GM23338 (cell line): ENCODE results near the gene IRF2. TPM values are rescaled to one million over a fixed set of nuclear protein-coding genes. Genes with fewer than 3 reads are reported as not detected.

ENCODE experiments used
- ATAC-seq: fragments of 200-7000 bp; cut with Tn5 transposase; 3 replicates; pipeline ENCODE4 v1.9.1; 2020
- DNase-seq: peaks from one replicate; pipeline ENCODE4 v3.0.0-alpha.2; 2015; ENCODE audit warnings: low spot score
- H2AFZ ChIP-seq: fragments of 200-600 bp; sonication (generic); 2 replicates; pipeline ENCODE4 v1.8.0; 2016; ENCODE audit warnings: antibody characterized with exemption, mild to moderate bottlenecking, moderate library complexity
- H3F3A ChIP-seq: fragments of 200-600 bp; sonication (generic); replicated peaks from 2 replicates; pipeline ENCODE4 v1.8.0; 2017; ENCODE audit warnings: antibody characterized with exemption, mixed run types, low read depth
- H3K27ac ChIP-seq: fragments of 200-600 bp; sonication (generic); 2 replicates; pipeline ENCODE4 v1.6.1; 2016; ENCODE audit warnings: low read depth
- H3K27me3 ChIP-seq: fragments of 200-600 bp; sonication (generic); 2 replicates; pipeline ENCODE4 v1.8.0; 2016; ENCODE audit warnings: mild to moderate bottlenecking, mixed run types, moderate library complexity; ENCODE audit not compliant: insufficient read depth
- H3K36me3 ChIP-seq: fragments of 200-600 bp; sonication (generic); 2 replicates; pipeline ENCODE4 v1.8.0; 2016; ENCODE audit warnings: mild to moderate bottlenecking; ENCODE audit not compliant: insufficient read depth
- H3K4me1 ChIP-seq: fragments of 200-600 bp; sonication (generic); 2 replicates; pipeline ENCODE4 v1.8.0; 2016; ENCODE audit warnings: mild to moderate bottlenecking, moderate library complexity; ENCODE audit not compliant: insufficient read depth
- H3K4me2 ChIP-seq: fragments of 200-600 bp; sonication (generic); 2 replicates; pipeline ENCODE4 v1.7.1; 2017; ENCODE audit warnings: mixed run types
- H3K4me3 ChIP-seq: fragments of 200-600 bp; sonication (generic); 2 replicates; pipeline ENCODE4 v1.6.1; 2016; ENCODE audit warnings: mixed run types
- H3K79me2 ChIP-seq: fragments of 200-600 bp; sonication (generic); replicated peaks from 2 replicates; pipeline ENCODE4 v1.8.0; 2017; ENCODE audit warnings: mild to moderate bottlenecking; ENCODE audit not compliant: insufficient read depth
- H3K9me2 ChIP-seq: fragments of 200-600 bp; sonication (generic); 2 replicates; pipeline ENCODE4 v1.8.0; 2017; ENCODE audit not compliant: insufficient read depth
- H4K20me1 ChIP-seq: fragments of 200-600 bp; sonication (generic); replicated peaks from 2 replicates; pipeline ENCODE4 v1.8.0; 2017; ENCODE audit warnings: mild to moderate bottlenecking; ENCODE audit not compliant: insufficient read depth
- H3K27ac Mint-ChIP-seq: 2 replicates; pipeline ENCODE4 v1.8.0; 2020; ENCODE audit warnings: inconsistent platforms, mild to moderate bottlenecking, moderate library complexity, mixed read lengths
- H3K27me3 Mint-ChIP-seq: 3 replicates; pipeline ENCODE4 v1.8.0; 2022; ENCODE audit warnings: low read depth, mild to moderate bottlenecking, moderate library complexity, mixed read lengths, inconsistent platforms; ENCODE audit not compliant: insufficient read depth, poor library complexity
- H3K36me3 Mint-ChIP-seq: 3 replicates; pipeline ENCODE4 v1.8.0; 2021; ENCODE audit warnings: low read depth, mild to moderate bottlenecking, inconsistent platforms, moderate library complexity, mixed read lengths
- H3K4me1 Mint-ChIP-seq: 3 replicates; pipeline ENCODE4 v1.8.0; 2020; ENCODE audit warnings: mild to moderate bottlenecking, inconsistent platforms, mixed read lengths
- H3K4me3 Mint-ChIP-seq: 3 replicates; pipeline ENCODE4 v1.8.0; 2021; ENCODE audit warnings: moderate library complexity, mild to moderate bottlenecking, inconsistent platforms, mixed read lengths
- H3K9me3 Mint-ChIP-seq: 3 replicates; pipeline ENCODE4 v1.8.0; 2020; ENCODE audit warnings: moderate library complexity, mild to moderate bottlenecking, inconsistent platforms, mixed read lengths
- JUNB ChIP-seq: IDR thresholded peaks from one replicate; pipeline ENCODE4 v1.6.1; 2016; ENCODE audit warnings: antibody characterized with exemption; ENCODE audit not compliant: unreplicated experiment
- NANOG ChIP-seq: IDR thresholded peaks from 2 replicates; pipeline ENCODE4 v1.6.1; 2016; ENCODE audit warnings: antibody characterized with exemption, borderline replicate concordance
- ZNF114 ChIP-seq: fragments of 250-450 bp; sonication (Bioruptor Pico); IDR thresholded peaks from 2 replicates; pipeline ENCODE4 v1.5.0; 2020; ENCODE audit warnings: mild to moderate bottlenecking, moderate library complexity
- polyA plus RNA-seq: library from polyadenylated mRNA; unstranded; fragments of >200 nt; fragmentation: Nextera tagmentation; extraction: Ambion mirVana; gene quantifications from 2 replicates; pipeline ENCODE4 v1.2.1, GENCODE V29; 2016
- total RNA-seq: library from RNA; depleted of rRNA; stranded (reverse); fragments of >200 nt; shearing (Covaris generic); gene quantifications from 2 replicates; pipeline ENCODE4 v1.2.3, GENCODE V29; 2014
- TF ChIP-seq, protein P1 (sequence below): fragments of 250-450 bp; sonication (Bioruptor Pico); IDR thresholded peaks from 2 replicates; pipeline ENCODE4 v1.5.0; 2020; ENCODE audit warnings: mild to moderate bottlenecking, moderate library complexity

IRF2 gene
- total and polyA plus RNA-seq, 2 experiments from 2014 or later: 14.7 to 15.0 TPM

- Mint-ChIP-seq H3K27ac (peak overlapping the region; percentile 93), H3K9me3 (no peaks in the 10 kb centered on the region), H3K27me3 (peaks cover 9% of the 10 kb centered on the region), H3K4me1 (peaks cover 47% of the 10 kb centered on the region), H3K4me3 (no peak overlapping the region), H3K36me3 (peaks cover 39% of the 10 kb centered on the region)
- Histone ChIP-seq H3K9me2 (no peaks in the 10 kb centered on the region), H3K4me1 (peaks cover 24% of the 10 kb centered on the region), H3F3A (no peaks in the 10 kb centered on the region), H3K27me3 (no peaks in the 10 kb centered on the region), H2AFZ (no peak overlapping the region), H4K20me1 (no peaks in the 10 kb centered on the region), H3K36me3 (peaks cover 17% of the 10 kb centered on the region), H3K4me3 (no peak overlapping the region), H3K4me2 (no peak overlapping the region), H3K79me2 (no peaks in the 10 kb centered on the region), H3K27ac (peak overlapping the region; percentile 77)
- no peak for ATAC-seq
- DNase-seq: peak; percentile 20
- TF ChIP-seq, protein P1, sequence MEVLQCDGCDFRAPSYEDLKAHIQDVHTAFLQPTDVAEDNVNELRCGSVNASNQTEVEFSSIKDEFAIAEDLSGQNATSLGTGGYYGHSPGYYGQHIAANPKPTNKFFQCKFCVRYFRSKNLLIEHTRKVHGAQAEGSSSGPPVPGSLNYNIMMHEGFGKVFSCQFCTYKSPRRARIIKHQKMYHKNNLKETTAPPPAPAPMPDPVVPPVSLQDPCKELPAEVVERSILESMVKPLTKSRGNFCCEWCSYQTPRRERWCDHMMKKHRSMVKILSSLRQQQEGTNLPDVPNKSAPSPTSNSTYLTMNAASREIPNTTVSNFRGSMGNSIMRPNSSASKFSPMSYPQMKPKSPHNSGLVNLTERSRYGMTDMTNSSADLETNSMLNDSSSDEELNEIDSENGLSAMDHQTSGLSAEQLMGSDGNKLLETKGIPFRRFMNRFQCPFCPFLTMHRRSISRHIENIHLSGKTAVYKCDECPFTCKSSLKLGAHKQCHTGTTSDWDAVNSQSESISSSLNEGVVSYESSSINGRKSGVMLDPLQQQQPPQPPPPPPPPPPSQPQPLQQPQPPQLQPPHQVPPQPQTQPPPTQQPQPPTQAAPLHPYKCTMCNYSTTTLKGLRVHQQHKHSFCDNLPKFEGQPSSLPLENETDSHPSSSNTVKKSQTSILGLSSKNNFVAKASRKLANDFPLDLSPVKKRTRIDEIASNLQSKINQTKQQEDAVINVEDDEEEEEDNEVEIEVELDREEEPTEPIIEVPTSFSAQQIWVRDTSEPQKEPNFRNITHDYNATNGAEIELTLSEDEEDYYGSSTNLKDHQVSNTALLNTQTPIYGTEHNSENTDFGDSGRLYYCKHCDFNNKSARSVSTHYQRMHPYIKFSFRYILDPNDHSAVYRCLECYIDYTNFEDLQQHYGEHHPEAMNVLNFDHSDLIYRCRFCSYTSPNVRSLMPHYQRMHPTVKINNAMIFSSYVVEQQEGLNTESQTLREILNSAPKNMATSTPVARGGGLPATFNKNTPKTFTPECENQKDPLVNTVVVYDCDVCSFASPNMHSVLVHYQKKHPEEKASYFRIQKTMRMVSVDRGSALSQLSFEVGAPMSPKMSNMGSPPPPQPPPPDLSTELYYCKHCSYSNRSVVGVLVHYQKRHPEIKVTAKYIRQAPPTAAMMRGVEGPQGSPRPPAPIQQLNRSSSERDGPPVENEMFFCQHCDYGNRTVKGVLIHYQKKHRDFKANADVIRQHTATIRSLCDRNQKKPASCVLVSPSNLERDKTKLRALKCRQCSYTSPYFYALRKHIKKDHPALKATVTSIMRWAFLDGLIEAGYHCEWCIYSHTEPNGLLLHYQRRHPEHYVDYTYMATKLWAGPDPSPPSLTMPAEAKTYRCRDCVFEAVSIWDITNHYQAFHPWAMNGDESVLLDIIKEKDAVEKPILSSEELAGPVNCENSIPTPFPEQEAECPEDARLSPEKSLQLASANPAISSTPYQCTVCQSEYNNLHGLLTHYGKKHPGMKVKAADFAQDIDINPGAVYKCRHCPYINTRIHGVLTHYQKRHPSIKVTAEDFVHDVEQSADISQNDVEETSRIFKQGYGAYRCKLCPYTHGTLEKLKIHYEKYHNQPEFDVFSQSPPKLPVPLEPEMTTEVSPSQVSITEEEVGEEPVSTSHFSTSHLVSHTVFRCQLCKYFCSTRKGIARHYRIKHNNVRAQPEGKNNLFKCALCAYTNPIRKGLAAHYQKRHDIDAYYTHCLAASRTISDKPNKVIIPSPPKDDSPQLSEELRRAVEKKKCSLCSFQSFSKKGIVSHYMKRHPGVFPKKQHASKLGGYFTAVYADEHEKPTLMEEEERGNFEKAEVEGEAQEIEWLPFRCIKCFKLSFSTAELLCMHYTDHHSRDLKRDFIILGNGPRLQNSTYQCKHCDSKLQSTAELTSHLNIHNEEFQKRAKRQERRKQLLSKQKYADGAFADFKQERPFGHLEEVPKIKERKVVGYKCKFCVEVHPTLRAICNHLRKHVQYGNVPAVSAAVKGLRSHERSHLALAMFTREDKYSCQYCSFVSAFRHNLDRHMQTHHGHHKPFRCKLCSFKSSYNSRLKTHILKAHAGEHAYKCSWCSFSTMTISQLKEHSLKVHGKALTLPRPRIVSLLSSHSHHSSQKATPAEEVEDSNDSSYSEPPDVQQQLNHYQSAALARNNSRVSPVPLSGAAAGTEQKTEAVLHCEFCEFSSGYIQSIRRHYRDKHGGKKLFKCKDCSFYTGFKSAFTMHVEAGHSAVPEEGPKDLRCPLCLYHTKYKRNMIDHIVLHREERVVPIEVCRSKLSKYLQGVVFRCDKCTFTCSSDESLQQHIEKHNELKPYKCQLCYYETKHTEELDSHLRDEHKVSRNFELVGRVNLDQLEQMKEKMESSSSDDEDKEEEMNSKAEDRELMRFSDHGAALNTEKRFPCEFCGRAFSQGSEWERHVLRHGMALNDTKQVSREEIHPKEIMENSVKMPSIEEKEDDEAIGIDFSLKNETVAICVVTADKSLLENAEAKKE: no peak
Measured at GRCh38 chr4:184402740-184403383, 71.5 kb downstream of the IRF2 start.

DNA sequence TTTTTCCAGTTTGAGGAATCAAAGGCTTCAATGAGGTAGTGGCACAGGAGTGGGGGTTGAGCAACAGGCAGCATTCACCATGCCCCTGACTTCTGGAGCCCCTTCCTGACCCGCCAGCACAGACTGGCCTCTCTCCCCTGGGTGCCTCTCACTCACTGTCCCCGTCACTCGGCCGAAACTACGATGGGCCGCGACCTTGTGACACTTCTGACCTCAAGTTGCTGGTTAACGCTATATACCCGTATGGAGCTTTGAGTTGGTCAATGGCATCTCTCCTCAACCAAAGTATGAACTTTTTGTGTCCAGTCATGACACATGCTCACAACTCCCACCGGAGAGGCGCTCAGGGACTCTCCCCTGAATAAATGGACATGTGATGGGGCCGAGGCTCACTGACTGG, 72.1 kb downstream of the IRF2 start:
- no peak for DNase-seq
- Histone ChIP-seq H3K4me3 (no peak overlapping the region), H3K4me1 (peaks cover 19% of the 10 kb centered on the region; the same call in 1 of the 2 replicates), H2AFZ (no peak overlapping the region), H3K36me3 (peaks cover 18% of the 10 kb centered on the region), H3K27me3 (no peaks in the 10 kb centered on the region), H4K20me1 (no peaks in the 10 kb centered on the region), H3K79me2 (no peaks in the 10 kb centered on the region), H3K9me2 (no peaks in the 10 kb centered on the region), H3K4me2 (no peak overlapping the region; the same call in 1 of the 2 replicates), H3K27ac (peak overlapping the region; percentile 77), H3F3A (no peaks in the 10 kb centered on the region)
- H3K27ac Mint-ChIP-seq: peak overlapping the region; percentile 93
- peaks cover 42% of the 10 kb centered on the region for H3K36me3 Mint-ChIP-seq
- H3K4me1 Mint-ChIP-seq: peaks cover 41% of the 10 kb centered on the region
- ATAC-seq: peak; percentile 58
- H3K4me3 Mint-ChIP-seq: 0 out of 3 replicates have a peak overlapping the region, but pooled peaks have one; percentile 39
- peaks cover 9% of the 10 kb centered on the region for H3K27me3 Mint-ChIP-seq
- H3K9me3 Mint-ChIP-seq: no peaks in the 10 kb centered on the region
- TF ChIP-seq ZNF114 (CRISPR knock-in tag) (no peak), JUNB (no peak), NANOG (no peak)
- TF ChIP-seq, protein P1: no peak
